Measurements from ENCODE around the gene CTXN3.
A peak's percentile ranks its signal among the peaks of the same experiment; 100 is the strongest.

CTXN3 gene

GRCh38 chr5:127649018-127649439 lies at the start of gene CTXN3:
TSS of gene CTXN3 (plus strand) at chr5:127649082. CDS start at chr5:127657522, 8,440 bp downstream.
- peak; percentile 65 for DNase-seq

DNA sequence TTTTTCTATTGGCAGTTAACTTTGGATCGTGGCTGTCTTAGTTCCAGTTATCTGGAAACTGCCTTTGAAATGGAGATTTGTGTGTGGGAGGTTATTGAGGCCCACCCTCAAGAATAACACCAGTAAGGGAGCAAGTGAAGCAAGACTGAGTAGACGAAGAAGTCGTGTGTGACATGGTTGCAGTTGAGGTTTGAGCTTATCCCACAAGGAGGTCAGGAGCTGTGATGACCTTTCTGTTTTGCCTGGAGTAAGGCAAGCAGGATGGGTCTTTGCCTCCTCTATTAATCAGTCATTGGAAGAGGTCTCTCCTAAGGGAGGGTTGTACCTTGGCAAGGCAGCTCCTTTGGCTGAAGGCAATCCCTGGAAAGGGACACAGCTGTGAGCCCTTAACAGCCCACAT lies 49.6 kb upstream of the CTXN3 start:
- DNase-seq: no peak

GRCh38 chr5:127599847-127600246 lies 49.0 kb upstream of the CTXN3 start:
- no peak for DNase-seq

DNA sequence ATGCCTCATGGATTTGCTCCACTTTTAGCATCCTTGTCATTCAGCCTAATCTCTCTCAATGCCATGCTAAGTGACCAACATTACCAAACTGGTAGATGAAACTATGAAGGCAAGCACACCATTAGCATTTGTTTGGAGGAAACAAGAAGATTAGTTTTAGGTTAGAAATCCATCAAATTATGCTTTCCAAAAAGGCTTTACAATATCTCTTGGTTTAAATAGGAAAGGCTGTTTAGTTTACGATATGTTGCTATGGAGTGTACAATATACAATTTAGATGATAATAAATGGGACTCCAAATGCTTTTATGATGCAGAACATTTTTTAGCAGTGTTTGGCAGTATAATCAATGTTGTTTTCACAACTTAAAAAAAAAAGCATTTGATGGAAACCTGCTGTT lies 47.8 kb upstream of the CTXN3 start:
- no peak for DNase-seq

- DNase-seq: no peak
Measured at GRCh38 chr5:127601601-127602000, 47.3 kb upstream of the CTXN3 start.

- no peak for DNase-seq
Measured at GRCh38 chr5:127602481-127602880, 46.4 kb upstream of the CTXN3 start.

DNA sequence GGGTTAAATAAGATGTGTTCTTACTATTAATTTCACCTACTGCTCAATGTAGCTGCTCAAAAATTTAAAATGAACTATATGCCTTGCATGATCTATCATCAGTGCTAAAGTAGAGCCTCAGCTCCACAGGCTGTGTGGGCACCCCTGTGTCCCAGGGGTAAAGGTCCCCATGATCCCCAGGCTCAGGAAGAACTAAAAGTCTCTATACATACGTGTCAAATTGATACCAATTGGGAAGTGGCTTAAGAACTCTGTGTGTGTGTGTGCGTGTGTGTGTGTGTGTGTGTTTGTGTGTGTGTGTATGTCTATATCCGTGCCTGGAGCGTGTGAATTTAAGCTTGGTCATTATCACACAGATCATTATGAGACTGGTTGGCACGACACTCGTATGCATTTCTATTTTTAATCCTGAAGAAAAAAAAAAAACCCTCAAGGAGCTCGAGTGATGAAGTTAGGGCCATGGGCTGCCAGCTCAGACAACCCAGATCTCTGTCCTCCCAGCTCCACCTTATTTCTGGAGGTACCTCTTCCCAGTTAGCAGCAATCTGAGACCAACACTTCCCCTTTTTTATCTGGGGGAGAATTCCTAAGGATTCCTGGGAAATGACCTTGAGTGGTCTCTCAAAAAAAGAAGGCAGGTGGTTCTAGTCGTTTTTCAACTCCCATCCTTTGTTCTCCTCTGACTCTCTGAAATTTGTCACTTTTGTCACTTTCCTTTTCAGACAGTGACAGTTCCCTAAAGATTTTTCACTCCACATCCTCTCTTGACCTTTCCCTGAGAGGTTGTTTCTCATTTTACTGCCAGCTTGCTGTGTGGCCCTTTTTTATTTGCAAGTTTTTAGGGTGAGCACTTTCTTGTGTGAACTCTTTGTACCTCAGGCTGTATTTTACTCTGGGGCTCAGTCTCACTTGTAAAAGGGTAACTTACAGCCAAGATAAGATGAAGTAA lies 45.7 kb upstream of the CTXN3 start:
- no peak for DNase-seq

DNA sequence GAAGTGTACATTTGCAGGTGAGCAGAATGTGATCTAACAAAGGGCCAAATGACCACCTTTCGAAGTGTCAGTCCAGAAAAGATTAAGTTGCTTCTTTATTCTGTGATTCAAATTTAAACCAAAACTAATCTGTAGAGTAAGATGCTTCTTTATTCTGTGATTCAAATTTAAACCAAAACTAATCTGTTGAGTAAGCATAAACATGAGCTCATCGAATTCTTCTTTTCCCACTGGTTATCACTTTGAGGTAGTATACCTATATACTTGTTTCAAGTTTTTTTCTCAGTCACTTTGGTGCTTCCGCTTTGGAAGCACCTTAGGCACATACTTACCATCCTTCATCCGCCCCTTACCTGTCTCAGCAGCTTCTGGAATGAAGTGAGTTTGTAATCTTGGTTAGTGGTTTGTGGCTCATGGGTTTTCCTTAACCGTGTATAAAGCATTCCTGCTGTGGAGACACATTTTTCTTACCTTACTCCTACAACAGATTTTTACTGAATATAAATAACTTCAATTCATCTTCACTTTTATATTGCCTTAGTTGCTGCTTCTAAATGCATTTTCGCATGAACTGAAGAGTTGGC lies 40.7 kb upstream of the CTXN3 start:
- no peak for DNase-seq

- no peak for DNase-seq
Measured at GRCh38 chr5:127609011-127609410, 39.9 kb upstream of the CTXN3 start.

DNA sequence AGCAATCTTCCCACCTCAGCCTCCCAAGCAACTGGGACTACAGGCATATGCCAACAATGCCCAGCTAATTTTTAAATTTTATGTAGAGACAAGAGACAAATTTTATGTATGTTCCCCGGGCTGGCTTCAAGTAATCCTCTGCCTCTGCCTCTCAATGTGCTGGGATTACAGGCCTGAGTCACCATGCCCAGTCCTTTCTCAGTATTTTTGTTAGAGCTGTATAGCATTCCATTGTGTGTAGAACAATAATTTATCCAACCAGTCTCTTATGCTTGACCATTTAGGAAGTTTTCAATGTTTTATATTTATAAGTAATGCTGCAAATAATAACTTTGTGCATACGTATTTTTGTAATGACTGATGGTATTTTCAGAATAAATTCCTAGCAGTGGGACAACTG lies 38.9 kb upstream of the CTXN3 start:
- no peak for DNase-seq

GRCh38 chr5:127612441-127613141 lies 36.3 kb upstream of the CTXN3 start:
- no peak for DNase-seq

GRCh38 chr5:127615916-127616315 lies 33.0 kb upstream of the CTXN3 start:
- DNase-seq: no peak

- no peak for DNase-seq
Measured at GRCh38 chr5:127619908-127620479, 28.9 kb upstream of the CTXN3 start.

DNA sequence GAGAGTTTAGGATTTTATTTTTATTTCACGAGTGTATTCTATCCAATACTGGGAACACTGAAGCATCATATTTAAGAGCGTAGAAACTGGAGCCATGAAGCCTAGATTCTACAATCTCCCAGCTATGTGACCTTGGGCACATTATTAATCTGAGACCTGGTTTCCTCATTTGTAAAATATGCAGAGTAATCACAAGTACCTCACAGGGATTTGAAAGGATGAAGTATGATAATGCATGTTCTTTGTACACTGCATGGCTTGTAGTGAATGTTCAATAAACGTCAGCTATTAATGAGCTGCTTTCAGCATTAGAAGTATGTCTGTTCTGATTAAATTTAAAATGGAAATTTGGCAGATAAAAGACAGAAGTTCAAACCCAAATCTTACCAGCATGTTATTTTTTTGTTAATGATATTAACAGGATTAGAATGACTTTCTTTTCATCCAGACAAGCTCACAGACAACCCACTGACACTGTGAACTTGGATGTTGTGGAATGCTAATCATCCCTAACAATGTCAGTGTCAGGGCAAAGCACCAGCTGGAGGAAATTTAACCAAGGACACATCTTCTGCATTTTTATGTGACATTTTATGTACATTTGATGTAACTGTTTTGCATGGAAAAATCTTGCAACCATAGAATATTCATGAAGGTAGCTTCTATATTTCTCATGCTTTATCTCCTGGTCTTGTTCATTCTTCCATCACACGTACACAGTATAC lies 27.1 kb upstream of the CTXN3 start:
- no peak for DNase-seq

- no peak for DNase-seq
Measured at GRCh38 chr5:127634007-127634406, 14.9 kb upstream of the CTXN3 start.

DNA sequence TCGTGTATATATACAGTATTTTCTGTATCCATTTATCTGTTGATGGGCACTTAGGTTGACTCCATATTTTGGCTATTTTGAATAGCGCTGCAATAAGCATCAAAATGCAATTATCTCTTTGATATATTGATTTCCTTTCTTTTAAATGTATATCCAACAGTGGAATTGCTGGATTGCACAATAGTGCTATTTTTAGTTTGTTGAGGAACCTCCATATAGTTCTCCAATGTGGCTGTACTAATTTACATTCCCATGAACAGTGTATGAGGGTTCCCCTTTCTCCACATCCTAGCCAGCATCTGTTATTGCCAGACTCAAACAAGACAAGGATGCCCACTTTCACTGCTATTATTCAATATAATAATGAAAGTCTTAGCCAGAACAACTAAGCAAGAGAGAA lies 9.1 kb upstream of the CTXN3 start:
- DNase-seq: no peak

DNA sequence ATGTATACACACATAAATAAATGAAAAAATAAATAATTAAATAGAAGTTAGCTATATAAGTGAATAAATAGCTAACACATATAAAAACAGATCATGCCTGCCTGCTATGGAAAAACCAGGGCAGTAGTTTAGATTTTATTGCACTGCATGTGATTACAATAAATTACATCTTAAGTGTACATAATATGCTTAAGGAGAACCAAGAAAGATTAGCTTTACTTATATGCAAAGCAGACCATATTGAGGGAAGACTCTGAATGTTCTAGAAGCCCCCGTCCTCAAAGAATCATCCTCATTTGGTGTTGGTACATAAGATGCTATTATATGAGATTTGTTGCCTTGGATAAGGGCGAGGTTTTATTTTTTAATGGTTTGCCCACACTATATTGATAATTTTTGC lies 5.9 kb upstream of the CTXN3 start:
- DNase-seq: no peak

- no peak for DNase-seq
Measured at GRCh38 chr5:127643607-127644006, 5.3 kb upstream of the CTXN3 start.

DNA sequence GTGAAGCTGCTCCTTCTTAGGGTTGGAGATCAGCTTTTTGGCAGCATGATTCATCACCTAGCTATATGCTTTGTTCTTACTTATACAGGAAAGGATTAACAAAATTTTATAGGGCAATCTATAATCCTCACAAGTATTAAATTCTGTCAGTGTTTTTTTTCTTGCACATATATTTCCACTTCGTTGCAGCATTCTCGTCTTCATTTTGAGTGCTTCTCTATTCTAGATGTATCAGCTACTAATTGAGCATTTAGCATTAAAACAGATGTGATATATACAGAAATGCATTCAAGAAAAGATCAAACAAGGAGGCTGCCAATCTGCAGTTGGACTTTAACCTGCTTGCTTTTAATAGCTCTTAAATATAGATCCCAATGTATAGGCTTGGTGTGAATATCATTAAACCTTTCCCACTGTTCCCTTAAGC lies 3.6 kb upstream of the CTXN3 start:
- peak; percentile 53 for DNase-seq

- no peak for DNase-seq
Measured at GRCh38 chr5:127647361-127647958, 1.4 kb upstream of the CTXN3 start.

DNA sequence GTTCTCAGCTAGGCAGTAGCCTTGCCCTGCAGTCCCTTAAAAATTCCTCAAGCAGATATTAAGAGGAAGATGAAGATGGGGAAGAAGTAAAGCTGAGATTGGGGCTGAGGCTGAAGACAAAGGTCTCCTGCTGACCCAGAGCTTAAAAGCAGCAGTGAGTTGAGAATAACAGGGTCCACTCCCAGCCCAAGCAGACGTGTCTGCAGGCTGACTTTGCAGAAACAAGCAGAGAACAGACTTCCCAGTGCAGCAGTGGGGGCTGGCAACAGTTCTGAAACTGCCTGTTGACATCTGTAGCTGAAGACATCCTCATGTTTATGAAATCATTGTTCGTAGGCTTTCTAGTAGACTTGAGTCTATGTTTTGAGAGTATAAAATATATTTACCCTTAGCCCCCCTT lies 1.1 kb downstream of the CTXN3 start:
- no peak for DNase-seq

GRCh38 chr5:127650649-127651048 lies 1.8 kb downstream of the CTXN3 start:
- DNase-seq: no peak

Measured in NCI-H146 (cell line).